A549 (cell line): ENCODE measurements around the gene PTPRH.

Source experiments
- CBX8 ChIP-seq: fragments of 200-600 bp; sonication (generic); IDR thresholded peaks from 2 replicates; pipeline ENCODE4 v1.6.1; 2016
- CTCF ChIP-seq: fragments of >200 bp; sonication (Bioruptor Twin); formaldehyde crosslinking; IDR thresholded peaks from 3 replicates; pipeline ENCODE4 v1.5.1; 2016
- SMC3 ChIP-seq: fragments of >200 bp; sonication (Bioruptor Twin); formaldehyde crosslinking; IDR thresholded peaks from 3 replicates; pipeline ENCODE4 v1.6.1; 2018; ENCODE audit warnings: inconsistent platforms

GRCh38 chr19:55175117-55175867 is 34.0 kb downstream of the PTPRH start:
- TF ChIP-seq CTCF (no peak), SMC3 (no peak), CBX8 (no peak)
